HG02642 (cell line): Measurements from ENCODE around the gene TECPR2.
"Not testable (repeated sequence)": the region's sequence is repeated elsewhere in the genome, so short reads cannot be mapped to it uniquely, and the experiment has no call there.

ENCODE experiments used
- ATAC-seq: cut with Tn5 transposase; IDR thresholded peaks from one replicate; pipeline ENCODE4 v1.9.1; 2021; ENCODE audit warnings: mild to moderate bottlenecking; ENCODE audit not compliant: unreplicated experiment, poor library complexity

The TECPR2 gene

DNA sequence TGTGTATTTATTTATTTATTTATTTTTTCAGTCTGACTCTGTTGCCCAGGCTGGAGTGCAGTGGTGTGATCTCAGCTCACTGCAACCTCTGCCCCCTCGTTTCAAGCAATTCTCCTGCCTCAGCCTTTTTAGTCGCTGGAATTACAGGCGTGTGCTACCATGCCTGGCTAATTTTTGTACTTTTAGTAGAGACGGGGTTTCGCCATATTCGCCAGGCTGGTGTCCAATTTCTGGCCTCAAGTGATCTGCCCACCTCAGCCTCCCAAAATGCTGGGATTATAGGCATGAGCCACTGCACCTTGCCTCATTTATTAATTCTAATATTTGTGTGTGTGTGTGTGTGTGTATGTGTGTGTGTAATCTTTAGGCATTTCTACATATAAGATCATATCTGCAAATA lies 33.4 kb upstream of the TECPR2 start:
- not testable (repeated sequence) for ATAC-seq

DNA sequence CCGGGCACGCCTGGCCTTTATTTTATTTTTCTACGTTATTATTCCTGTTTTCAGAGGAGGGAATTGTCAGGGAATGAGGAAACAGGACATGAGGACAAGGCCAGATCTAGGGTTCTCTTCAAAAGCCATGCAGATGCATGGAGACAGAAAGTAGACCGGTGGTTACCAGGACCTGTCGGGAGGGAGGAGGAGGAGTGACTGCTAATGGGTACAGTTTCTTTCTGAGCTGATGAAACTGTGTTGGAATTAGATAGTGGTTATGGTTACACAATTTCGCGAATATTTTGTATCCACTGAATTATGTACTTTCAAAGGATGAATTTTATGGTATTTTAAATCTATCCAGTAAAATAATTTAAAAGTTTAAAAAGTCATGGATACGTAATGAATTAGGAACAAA lies 31.9 kb upstream of the TECPR2 start:
- no peak for ATAC-seq

DNA sequence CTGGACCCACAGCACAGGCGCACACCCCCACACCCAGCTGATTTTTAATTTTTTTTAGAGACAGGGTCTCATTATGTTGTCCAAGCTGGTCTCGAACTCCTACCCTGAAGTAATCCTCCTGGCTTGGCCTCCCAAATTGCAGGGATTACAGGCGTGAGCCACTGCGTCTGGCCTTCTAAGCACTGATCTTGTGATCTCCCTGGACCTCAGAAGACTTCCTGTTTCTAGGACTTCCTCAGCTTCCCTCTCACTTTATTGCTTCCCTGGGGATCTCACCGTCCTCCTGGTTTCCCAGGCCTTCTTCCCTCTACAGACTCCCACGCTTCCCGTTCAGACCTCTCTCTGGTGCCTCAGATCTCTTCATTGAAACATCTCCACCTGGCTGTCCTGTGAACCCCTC lies 29.4 kb upstream of the TECPR2 start:
- no peak for ATAC-seq

DNA sequence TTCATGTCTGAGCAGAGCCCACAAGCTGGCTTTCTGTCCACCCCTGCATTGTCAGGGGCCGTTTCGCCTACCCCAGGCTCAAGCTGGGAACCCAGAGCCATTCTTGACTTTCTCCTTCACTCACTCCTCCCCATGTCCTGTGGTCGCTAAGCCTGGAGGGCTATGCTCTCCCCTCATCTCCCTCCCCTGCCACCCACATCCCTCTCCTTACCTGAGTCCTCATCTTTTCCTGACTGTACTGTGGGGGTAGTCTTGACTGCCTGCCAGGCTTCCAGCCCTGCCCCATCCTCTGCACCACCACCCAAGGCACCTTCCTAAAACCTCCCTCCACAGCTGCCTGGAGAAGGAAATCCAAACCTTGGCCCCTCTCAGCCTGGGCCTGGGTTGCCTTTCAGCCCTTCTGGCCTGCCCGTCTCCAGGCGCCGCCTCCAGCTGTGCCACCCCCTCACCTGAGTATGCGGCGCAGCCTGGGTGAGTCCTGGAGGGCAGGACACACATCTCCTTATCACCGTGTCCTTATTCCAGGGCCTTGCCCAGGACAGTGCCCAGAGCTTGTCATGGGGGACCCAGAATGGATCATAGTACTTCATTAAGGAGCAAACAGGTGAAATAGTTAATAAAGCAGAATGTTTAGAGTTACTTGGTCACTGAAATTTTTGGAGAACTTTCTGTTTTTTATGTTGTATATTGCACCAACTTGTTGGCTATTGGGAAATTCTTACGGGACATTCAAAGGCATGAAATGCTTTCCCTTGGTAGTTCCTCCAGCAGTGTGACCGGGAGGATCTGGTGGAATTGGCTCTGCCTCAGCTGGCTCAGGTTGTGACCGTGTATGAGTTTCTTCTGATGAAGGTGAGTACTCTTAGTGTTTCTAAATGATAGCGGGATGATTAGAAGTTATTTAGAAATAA lies 28.7 kb upstream of the TECPR2 start:
- ATAC-seq: no peak

DNA sequence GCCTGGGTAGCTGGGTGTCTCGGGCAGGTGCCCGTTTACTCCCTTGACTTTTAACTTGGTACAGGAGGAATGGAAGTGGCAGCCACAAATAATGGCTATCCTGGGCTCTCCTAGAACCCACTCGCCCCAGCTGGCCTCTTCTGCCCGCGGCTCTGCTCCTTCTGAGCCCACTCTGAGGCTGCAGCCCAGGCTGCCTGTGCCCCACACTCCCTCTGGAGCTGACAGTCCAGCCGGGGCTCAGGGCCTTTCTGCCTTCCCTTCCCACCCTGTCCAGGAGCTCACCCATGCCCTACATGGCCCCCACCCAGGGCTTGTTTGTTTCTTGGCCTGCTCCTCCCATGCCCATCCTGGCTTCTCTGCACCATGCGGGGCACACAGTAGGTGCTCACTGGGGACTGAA lies 27.6 kb upstream of the TECPR2 start:
- ATAC-seq: no peak

DNA sequence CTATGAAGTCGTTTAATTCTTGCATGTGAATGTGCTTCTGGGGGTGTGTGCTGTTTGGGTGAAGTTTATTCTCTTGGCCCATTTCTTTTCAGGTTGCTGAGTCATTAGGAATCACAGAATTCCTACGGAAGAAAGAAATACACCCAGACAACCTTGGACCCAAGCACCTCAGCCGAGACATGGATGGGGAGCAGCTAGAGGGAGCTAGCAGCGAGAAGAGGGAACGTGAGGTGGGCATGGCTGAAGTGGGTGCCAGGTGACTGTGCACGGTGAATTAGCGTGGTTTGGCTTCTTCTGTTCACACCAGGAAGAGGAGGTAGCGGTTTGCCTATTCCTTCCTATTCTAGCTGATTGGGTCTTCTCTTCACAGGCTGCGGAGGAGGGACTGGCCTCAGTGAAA lies 24.0 kb upstream of the TECPR2 start:
- ATAC-seq: no peak

DNA sequence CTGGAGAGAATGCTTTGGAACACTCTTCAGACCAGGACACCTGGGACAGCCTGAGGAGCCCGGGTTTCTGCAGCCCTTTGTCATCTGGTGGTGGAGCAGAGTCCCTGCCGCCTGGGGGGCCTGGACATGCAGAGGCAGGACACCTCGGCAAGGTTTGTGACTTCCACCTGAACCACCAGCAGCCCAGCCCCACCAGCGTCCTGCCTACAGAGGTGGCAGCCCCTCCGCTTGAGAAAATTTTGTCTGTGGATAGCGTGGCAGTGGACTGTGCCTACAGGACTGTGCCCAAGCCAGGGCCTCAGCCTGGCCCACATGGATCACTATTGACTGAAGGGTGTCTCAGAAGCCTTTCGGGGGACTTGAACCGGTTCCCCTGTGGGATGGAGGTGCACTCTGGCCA lies 21.2 kb upstream of the TECPR2 start:
- ATAC-seq: no peak

DNA sequence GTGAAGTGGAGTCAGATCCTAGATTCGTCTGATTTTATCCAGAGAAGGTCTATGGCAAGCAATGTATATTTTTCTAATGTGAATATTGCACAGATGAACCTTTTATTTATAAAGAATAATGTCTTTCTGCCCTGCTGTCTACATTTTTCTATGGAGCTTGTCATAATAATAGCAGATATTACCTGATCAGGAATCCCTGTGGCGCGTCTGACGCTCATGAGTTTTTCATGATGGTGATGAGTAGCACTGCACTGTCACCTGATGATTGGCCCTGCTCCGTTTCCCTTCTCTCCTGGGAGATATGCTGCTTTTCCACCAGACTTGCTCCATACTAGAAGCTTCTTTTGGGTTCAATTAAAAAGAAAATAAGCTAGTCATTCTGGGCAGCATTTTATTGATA lies 20.5 kb upstream of the TECPR2 start:
- no peak for ATAC-seq

DNA sequence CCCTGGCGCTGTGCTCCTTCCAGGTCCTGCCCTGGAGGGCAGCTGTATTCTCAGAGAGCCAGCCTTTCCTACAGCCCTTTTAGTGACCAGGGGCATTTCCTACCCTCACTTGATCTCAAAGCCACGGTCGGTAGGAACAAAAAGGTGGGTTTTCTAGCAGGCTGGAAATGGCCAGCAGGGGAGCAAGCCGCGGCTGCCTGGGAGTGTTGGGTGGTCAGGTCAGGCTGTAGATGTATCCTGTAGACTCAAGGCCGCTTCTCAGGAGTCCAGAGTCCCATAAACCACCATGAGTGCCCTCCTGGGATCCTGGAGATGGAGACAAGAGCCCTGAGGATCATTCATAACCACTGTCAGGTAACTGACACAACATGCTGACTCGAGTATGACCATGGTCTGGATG lies 18.7 kb upstream of the TECPR2 start:
- ATAC-seq: no peak

DNA sequence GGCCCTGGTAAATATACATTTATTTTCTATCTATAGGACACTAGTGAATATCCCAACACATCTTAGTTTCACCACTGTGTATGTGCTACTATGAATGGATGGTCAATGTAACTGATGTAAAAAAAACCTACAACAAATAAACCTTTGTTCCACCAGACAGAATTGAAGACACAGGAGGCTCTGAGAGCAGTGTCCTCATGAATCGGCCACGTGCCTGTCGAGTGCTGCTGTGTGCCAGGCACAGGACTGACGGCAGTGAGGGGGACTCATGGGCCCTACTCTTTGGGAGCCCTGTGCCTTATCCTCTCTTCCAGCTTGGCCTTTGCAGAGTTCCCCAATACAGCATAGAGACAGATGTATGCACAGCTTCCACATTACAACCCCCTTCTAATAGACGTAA lies 18.3 kb upstream of the TECPR2 start:
- ATAC-seq: no peak

DNA sequence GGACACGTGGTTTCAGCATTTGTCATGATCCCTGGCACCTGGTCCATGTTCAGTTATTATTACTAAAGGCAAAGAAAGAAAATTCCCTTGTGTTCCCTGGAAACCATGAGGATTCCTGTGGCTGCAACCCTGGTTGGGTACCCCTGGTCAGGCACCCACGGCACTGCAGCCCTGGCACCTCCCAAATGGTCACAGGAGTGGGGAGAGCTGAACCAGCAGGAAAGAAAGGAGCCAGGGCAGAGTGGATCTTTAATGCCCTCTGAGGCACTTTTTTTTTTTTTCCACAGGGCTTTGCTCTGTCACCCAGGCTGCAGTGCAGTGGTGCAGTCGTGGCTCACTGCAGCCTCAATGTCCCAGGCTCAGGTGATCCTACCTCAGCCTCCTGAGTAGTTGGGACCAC lies 17.5 kb upstream of the TECPR2 start:
- ATAC-seq: no peak

DNA sequence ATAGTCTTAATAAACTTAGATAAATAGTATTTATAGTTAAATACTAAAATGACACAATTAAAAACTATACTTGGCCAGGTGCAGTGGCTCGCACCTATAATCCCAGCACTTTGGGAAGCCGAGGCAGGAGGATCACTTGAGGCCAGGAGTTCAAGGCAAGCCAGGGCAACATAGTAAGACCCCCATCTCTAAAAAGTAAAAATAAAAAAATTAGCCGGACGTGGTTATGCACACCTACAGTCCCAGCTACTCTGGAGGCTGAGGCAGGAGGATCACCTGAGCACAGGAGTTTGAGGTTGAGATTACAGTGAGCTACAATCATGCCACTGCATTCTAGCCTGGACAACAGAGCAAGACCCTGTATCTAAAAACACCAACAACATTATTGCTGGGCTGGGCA lies 16.1 kb upstream of the TECPR2 start:
- ATAC-seq: no peak

DNA sequence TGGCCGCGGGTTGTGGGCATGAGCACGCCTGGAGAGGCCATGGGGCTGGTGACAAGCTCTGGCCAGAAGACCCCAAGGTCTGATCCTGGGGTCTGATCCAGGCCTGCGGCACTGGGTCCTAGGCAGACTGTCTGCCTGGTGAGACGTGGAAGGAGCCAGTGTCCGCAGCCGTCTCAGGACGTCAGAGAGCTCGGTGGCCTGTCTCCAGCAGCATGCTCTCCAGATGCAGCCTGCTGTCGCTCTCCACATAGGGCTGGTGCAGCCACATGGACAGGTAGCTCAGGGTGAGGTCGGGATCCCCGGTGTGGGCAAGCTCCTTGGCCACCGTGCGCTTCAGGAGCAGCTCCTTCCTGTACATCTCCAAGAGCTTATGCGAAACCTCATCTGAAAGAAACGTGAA lies 14.4 kb upstream of the TECPR2 start:
- no peak for ATAC-seq

DNA sequence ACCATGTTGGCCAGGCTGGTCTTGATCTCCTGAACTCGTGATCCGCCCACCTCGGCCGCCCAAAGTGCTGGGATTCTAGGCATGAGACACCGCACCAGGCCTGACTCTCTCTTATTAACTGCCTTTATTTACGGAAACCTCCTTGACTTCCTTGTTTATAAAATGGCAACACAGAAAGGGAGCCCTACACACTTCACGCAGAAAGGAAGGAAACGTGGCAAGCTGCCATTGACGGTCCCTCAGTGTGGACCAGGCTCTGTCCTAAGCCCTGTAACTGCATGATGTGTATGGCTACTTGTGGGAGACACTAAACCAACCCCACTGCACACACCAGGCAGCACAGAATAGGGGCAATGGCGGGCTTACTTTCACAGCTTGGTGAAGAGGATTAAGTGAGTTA lies 11.7 kb upstream of the TECPR2 start:
- ATAC-seq: no peak

DNA sequence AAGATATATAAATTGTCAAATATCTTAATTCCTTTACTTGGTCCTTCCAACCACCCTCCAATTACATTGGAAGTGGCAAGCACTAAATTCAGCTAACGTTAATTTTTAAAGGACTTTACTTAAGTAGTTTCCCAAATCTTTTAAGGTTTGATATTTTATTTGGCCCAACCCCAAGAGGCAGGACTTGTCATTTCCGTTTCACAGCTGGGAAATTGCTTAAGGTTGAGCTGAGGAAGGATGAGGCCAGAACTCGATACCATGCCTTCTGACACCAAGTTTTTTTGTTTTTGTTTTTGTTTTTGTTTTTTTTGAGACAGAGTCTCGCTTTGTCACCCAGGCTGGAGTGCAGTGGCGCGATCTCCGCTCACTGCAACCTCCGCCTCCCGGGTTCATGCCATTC lies 11.1 kb upstream of the TECPR2 start:
- not testable (repeated sequence) for ATAC-seq

DNA sequence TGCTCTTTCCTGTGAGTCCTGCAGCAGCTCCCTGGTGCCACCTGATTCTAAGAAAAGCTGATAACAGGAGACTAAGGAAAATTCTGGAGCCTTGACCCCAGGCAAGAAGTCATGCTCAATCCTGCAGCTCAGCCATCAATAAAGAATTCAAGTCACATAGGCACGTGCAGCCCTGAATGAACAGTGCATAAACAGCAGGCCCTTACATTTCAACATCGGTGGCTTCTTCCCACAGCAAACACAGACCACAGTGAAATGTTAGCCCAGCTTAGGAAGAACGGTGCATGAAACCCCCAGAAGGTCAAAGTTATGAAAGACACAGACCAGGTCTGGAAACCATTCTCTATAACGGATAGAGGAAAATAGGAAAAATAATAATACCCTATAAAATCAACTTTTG lies 10.5 kb upstream of the TECPR2 start:
- no peak for ATAC-seq

DNA sequence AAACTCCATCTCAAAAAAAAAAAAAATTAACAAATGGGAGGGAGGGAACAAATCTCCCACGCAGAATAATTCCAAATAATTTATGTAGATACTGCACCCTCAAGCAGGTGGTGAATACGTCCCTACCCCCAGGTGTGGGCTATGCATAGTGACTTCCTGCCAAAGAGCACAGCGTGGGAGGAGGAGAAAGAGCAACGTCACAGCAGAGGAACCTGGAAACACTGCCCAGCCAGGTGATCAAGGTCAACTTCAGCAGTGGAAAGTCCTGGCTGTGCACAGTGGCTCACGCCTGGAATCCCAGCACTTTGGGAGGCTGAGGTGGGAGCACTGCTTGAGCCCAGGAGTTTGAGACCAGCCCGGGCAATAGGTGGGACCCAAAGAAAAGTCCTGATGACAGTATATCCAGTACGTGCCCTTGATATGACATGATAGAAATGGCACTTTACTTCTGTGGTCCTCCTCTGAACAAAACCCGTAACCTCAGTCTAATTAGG lies 9.6 kb upstream of the TECPR2 start:
- ATAC-seq: no peak

DNA sequence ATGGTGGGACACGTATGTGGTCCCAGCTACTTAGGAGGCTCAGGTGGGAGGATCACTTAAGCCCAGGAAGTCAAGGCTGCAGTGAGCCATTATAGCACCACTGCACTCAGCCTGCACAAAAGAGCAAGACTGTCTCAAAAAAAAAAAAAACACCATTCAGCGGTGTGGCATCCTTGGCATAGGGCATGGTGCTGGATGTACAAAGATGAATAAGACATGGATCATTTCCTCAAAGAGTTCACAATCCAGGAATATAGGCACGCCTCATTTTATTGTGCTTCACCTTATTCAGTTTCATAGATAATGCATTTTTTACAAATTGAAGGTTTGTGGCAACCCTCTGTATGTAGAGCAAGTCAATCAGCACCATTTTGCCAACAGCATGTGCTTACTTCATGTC lies 6.5 kb upstream of the TECPR2 start:
- no peak for ATAC-seq

DNA sequence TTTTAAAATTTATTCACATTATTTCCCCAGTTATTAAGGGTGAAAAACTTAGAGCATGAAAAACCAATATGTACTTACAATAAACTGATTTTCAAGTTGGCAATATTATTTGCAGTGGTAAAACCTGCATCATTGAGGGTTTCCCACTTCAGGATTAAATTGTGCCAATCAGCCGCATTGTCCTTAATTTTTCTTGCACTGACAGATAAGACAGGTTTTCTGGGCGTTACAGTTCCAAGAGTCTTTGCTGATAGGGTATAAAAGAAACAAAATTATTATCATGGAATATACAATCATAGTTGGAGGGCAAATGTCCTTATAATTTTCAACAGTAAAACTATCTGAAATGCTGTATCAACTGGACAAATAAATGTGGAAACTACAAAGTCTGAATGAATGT lies 3.4 kb upstream of the TECPR2 start:
- ATAC-seq: no peak

DNA sequence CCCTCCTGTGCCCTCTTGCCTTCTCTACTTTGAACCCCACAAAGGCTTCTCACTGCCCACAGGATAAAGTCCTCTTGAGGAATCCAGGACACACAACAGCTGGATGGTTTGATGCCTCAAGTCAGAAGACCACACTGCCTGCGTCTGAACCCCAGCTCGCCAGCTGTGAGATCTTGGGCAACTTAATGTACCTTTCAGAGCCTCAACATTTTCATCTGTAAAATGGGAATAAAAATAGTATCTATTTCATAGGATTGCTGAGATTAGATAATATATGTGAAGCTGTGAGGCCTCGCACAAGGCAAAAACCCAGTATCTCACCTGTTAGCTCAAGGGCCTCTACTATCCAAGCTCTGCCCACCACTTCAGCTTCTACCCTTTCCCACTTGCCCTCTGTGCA lies 2.4 kb upstream of the TECPR2 start:
- no peak for ATAC-seq

DNA sequence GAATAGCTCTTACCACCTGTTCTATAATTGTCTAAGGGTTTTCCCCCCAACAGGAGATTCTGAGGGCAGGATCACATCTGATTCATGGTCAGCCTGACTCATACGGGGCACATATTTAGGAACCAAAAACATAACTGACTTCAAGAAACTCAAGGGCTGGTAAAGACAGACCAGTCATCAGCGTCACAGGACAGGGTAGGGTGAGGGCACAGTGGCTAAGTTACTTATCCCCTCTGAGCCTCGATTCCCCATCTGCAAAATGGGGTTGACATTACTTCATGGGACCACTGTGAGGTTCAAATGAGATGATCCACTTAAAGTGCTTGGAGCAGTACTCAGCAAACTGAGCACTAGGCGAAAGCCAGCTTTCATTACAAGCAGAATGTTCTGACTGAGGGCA lies 657 bp upstream of the TECPR2 start:
- peak; percentile 34 for ATAC-seq

DNA sequence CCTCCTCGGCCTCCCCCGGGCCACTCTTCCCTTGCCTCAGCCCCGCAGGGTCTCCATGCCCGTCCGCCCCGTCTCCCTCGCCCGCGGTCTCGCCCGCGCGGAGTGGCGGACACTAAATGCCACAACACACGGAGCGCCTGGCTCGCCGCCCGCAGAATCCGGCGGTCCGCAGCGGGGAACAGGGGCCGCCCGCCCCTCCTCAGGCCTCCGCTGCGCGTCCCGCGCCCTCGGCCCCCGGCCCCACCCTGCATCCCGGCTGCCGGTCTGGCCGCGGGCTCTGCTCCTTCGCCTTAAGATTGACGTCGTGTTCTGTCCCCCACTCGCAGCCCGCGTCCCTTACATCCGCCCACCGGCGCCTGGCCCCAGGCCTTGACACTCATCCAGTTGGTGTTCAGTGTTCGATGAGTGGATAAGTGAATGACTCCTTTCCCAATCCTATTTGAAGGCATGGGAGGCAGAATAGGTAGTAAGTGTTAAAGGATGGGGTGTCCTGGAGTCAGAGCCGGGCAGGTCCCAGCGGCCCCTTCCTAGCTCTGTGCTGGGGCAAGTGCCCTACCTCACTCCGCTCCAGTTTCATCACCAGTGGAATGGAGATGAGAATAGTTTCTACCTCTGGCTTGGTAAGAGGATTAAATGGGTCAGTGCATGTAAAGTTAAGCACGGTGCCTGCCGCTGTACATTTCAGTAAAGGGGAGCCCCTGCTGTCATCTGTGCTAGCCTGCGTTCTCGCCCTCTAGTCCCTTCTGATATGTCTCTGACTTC lies 622 bp downstream of the TECPR2 start:
- ATAC-seq: peak; percentile 33
